GM23338 (cell line): Measurements from ENCODE around the gene NEMF.

ENCODE experiments used
- CREB1 ChIP-seq: fragments of 250-450 bp; sonication (Bioruptor Pico); IDR thresholded peaks from 2 replicates; pipeline ENCODE4 v1.5.0; 2020; ENCODE audit warnings: low read depth, mild to moderate bottlenecking, moderate library complexity
- EZH2 ChIP-seq: fragments of 200-600 bp; sonication (generic); IDR thresholded peaks from one replicate; pipeline ENCODE4 v1.8.0; 2017; ENCODE audit warnings: antibody characterized with exemption, mild to moderate bottlenecking, low read depth; ENCODE audit not compliant: unreplicated experiment
- EZH2phosphoT487 ChIP-seq: fragments of 200-600 bp; sonication (generic); IDR thresholded peaks from one replicate; pipeline ENCODE4 v1.8.1; 2018; ENCODE audit warnings: antibody characterized with exemption; ENCODE audit not compliant: unreplicated experiment
- JUNB ChIP-seq: IDR thresholded peaks from one replicate; pipeline ENCODE4 v1.6.1; 2016; ENCODE audit warnings: antibody characterized with exemption; ENCODE audit not compliant: unreplicated experiment
- NANOG ChIP-seq: IDR thresholded peaks from 2 replicates; pipeline ENCODE4 v1.6.1; 2016; ENCODE audit warnings: antibody characterized with exemption, borderline replicate concordance
- POLR2AphosphoS5 ChIP-seq: IDR thresholded peaks from 2 replicates; pipeline ENCODE4 v1.6.1; 2016; ENCODE audit warnings: antibody characterized with exemption, low read depth
- ZNF114 ChIP-seq: fragments of 250-450 bp; sonication (Bioruptor Pico); IDR thresholded peaks from 2 replicates; pipeline ENCODE4 v1.5.0; 2020; ENCODE audit warnings: mild to moderate bottlenecking, moderate library complexity
- TF ChIP-seq, protein P1 (sequence below), 2 experiments: fragments of 200-600 bp in 1 of 2; sonication (generic) in 1 of 2; conservative IDR thresholded peaks; 2 replicates each; pipeline versions ENCODE4 v1.5.1 to v1.6.1; 2016 to 2017; ENCODE audit warnings: antibody characterized with exemption in 2 of 2, low read depth in 2 of 2, mild to moderate bottlenecking in 2 of 2, moderate library complexity in 1 of 2
- TF ChIP-seq, protein P2 (sequence below): IDR thresholded peaks from one replicate; pipeline ENCODE4 v1.6.1; 2018; ENCODE audit warnings: antibody characterized with exemption; ENCODE audit not compliant: unreplicated experiment
- TF ChIP-seq, protein P3 (sequence below): IDR thresholded peaks from 2 replicates; pipeline ENCODE4 v1.6.1; 2016; ENCODE audit warnings: antibody characterized with exemption

DNA sequence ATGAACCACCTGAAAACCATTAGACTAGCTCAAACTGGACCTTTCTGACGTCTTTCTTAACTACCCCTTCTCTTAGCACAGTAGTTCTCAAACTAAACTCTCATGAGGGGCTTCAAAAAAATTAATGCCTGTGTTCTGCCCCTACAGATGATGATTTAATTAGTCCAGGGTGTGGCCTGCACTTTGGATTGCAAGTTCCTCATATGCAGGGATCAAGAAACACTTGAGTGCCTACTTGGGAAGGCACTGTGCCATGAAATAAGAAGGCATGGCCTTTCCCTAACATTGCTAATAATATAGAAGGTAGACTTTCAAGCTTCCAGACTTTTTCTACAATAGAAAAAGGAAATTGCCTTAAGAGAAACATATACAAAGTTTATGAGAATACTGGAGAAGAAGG, 107.4 kb downstream of the NEMF start:
- TF ChIP-seq, protein P1, sequence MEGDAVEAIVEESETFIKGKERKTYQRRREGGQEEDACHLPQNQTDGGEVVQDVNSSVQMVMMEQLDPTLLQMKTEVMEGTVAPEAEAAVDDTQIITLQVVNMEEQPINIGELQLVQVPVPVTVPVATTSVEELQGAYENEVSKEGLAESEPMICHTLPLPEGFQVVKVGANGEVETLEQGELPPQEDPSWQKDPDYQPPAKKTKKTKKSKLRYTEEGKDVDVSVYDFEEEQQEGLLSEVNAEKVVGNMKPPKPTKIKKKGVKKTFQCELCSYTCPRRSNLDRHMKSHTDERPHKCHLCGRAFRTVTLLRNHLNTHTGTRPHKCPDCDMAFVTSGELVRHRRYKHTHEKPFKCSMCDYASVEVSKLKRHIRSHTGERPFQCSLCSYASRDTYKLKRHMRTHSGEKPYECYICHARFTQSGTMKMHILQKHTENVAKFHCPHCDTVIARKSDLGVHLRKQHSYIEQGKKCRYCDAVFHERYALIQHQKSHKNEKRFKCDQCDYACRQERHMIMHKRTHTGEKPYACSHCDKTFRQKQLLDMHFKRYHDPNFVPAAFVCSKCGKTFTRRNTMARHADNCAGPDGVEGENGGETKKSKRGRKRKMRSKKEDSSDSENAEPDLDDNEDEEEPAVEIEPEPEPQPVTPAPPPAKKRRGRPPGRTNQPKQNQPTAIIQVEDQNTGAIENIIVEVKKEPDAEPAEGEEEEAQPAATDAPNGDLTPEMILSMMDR (conservative IDR thresholded peaks at IDR 0.05; ENCODE audit: low read depth in 2 of 2): no peak
- TF ChIP-seq CREB1 (CRISPR knock-in tag) (no peak), EZH2 (no peak), POLR2AphosphoS5 (no peak), NANOG (no peak), ZNF114 (CRISPR knock-in tag) (no peak), JUNB (no peak), EZH2phosphoT487 (no peak)
- TF ChIP-seq, protein P2, sequence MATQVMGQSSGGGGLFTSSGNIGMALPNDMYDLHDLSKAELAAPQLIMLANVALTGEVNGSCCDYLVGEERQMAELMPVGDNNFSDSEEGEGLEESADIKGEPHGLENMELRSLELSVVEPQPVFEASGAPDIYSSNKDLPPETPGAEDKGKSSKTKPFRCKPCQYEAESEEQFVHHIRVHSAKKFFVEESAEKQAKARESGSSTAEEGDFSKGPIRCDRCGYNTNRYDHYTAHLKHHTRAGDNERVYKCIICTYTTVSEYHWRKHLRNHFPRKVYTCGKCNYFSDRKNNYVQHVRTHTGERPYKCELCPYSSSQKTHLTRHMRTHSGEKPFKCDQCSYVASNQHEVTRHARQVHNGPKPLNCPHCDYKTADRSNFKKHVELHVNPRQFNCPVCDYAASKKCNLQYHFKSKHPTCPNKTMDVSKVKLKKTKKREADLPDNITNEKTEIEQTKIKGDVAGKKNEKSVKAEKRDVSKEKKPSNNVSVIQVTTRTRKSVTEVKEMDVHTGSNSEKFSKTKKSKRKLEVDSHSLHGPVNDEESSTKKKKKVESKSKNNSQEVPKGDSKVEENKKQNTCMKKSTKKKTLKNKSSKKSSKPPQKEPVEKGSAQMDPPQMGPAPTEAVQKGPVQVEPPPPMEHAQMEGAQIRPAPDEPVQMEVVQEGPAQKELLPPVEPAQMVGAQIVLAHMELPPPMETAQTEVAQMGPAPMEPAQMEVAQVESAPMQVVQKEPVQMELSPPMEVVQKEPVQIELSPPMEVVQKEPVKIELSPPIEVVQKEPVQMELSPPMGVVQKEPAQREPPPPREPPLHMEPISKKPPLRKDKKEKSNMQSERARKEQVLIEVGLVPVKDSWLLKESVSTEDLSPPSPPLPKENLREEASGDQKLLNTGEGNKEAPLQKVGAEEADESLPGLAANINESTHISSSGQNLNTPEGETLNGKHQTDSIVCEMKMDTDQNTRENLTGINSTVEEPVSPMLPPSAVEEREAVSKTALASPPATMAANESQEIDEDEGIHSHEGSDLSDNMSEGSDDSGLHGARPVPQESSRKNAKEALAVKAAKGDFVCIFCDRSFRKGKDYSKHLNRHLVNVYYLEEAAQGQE: no peak
- TF ChIP-seq, protein P3, sequence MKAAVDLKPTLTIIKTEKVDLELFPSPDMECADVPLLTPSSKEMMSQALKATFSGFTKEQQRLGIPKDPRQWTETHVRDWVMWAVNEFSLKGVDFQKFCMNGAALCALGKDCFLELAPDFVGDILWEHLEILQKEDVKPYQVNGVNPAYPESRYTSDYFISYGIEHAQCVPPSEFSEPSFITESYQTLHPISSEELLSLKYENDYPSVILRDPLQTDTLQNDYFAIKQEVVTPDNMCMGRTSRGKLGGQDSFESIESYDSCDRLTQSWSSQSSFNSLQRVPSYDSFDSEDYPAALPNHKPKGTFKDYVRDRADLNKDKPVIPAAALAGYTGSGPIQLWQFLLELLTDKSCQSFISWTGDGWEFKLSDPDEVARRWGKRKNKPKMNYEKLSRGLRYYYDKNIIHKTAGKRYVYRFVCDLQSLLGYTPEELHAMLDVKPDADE: no peak
